Transverse colon (tissue), 4 donors: ENCODE results near the gene EPGN. TPM values are rescaled to one million over a fixed set of nuclear protein-coding genes. Genes with fewer than 3 reads are reported as not detected.

Experiments used
- DNase-seq: peaks from one replicate; pipeline ENCODE4 v3.0.0-alpha.2; 2019
- H3K27ac ChIP-seq, 4 donors: fragments of 200-600 bp; sonication (generic); 2 replicates each; pipeline ENCODE4 v1.5.1; 2016 to 2018; ENCODE audit warnings: inconsistent platforms in 4 of 4
- H3K27me3 ChIP-seq: fragments of 200-600 bp; sonication (generic); 2 replicates; pipeline ENCODE4 v1.5.1; 2017; ENCODE audit warnings: inconsistent platforms
- H3K36me3 ChIP-seq, 4 donors: fragments of 200-600 bp; sonication (generic); 2 replicates each; pipeline ENCODE4 v1.5.1; 2017 to 2019; ENCODE audit warnings: inconsistent platforms in 4 of 4
- H3K4me1 ChIP-seq, 4 donors: fragments of 200-600 bp; sonication (generic); 2 replicates each; pipeline ENCODE4 v1.5.1; 2017 to 2020; ENCODE audit warnings: inconsistent platforms in 4 of 4
- H3K4me3 ChIP-seq, 4 donors: fragments of 200-600 bp; sonication (generic); 1 replicate in 1 of 4; 2 replicates in 3 of 4; pipeline versions ENCODE4 v1.5.1 to v1.6.1; 2017 to 2019; ENCODE audit warnings: inconsistent platforms in 4 of 4
- H3K9me3 ChIP-seq, 2 donors: fragments of 200-600 bp; sonication (generic); 2 replicates each; pipeline ENCODE4 v1.5.1; 2017 to 2019; ENCODE audit warnings: inconsistent platforms in 2 of 2
- EP300 ChIP-seq: sonication (generic); formaldehyde crosslinking; IDR thresholded peaks from one replicate; pipeline ENCODE4 v1.6.1; 2017; ENCODE audit warnings: antibody characterized with exemption, low read depth
- POLR2A ChIP-seq: fragments of 450-650 bp; IDR thresholded peaks from one replicate; pipeline ENCODE4 v1.6.1; 2016; ENCODE audit warnings: antibody characterized with exemption, mild to moderate bottlenecking, moderate library complexity
- POLR2AphosphoS5 ChIP-seq, 3 donors: sonication (generic); formaldehyde crosslinking; IDR thresholded peaks; one replicate each; pipeline ENCODE4 v1.6.1; 2016; ENCODE audit warnings: antibody characterized with exemption in 3 of 3
- WGBS, 2 donors: methylation state at CpG; one replicate each; pipeline ENCODE4 v1.1.5; 2018; ENCODE audit warnings: low coverage in 1 of 2; 5-methylcytosine and 5-hydroxymethylcytosine counted together
- in situ Hi-C, 4 donors: fragments of 200-750 bp; cut with MboI; loops; one replicate each; pipeline versions ENCODE4 v1.15.0 to v1.15.1; 2017; ENCODE audit warnings: low sequenced_read_pairs in 3 of 4, low pct_ligation_motif_present in 1 of 4, low pct_unique_long_range_greater_than_20kb in 1 of 4
- intact Hi-C: fragments of 100-400 bp; cut with DNase I; formaldehyde crosslinking; loops from one replicate; pipeline ENCODE4 v1.15.1; 2023; ENCODE audit warnings: low total_unique reads
- total RNA-seq, 4 donors: library from RNA; depleted of rRNA; stranded (reverse); fragments of >200 nt; gene quantifications; one replicate each; pipeline ENCODE4 v1.1.0, GENCODE V29; 2016
- TF ChIP-seq, protein P1 (sequence below), 5 experiments: fragments of 200-600 bp in 3 of 5; fragments of 450-650 bp in 2 of 5; sonication (generic) in 3 of 5; IDR thresholded peaks; 1 replicate in 2 of 5; 2 replicates in 3 of 5; pipeline ENCODE4 v1.5.1; 2016 to 2017; ENCODE audit warnings: antibody characterized with exemption in 5 of 5, inconsistent platforms in 3 of 5, mild to moderate bottlenecking in 2 of 5, moderate library complexity in 1 of 5

EPGN gene
- total RNA-seq, 4 donors from 2014 or later = not detected

DNA sequence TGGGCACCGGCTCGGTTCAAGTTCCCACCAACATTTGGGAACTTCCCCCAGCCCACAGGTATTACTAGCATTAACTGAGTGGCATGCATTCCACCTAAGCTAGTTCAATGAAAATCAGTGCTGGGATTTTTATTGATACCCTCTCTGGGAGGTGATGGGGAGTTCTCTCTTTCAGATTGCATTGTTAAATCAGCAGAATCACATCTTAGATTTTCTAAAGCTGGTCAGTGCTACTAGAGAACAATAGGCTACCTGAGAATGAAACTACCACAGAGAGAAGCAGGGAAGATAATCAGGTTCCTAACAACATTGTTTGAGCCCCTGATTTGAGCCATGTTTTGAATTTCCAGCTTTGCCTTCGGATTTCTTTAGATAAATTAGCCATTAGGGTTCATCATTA is 16.0 kb downstream of the EPGN start:
- H3K27ac ChIP-seq = no peak overlapping the region
- TF ChIP-seq POLR2AphosphoS5 (IDR thresholded peaks at IDR 0.05) (no peak), POLR2A (no peak), EP300 (no peak)
- TF ChIP-seq, protein P1, sequence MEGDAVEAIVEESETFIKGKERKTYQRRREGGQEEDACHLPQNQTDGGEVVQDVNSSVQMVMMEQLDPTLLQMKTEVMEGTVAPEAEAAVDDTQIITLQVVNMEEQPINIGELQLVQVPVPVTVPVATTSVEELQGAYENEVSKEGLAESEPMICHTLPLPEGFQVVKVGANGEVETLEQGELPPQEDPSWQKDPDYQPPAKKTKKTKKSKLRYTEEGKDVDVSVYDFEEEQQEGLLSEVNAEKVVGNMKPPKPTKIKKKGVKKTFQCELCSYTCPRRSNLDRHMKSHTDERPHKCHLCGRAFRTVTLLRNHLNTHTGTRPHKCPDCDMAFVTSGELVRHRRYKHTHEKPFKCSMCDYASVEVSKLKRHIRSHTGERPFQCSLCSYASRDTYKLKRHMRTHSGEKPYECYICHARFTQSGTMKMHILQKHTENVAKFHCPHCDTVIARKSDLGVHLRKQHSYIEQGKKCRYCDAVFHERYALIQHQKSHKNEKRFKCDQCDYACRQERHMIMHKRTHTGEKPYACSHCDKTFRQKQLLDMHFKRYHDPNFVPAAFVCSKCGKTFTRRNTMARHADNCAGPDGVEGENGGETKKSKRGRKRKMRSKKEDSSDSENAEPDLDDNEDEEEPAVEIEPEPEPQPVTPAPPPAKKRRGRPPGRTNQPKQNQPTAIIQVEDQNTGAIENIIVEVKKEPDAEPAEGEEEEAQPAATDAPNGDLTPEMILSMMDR (IDR thresholded peaks at IDR 0.05) = no peak
- intact Hi-C loops (no loop called here), in situ Hi-C loops (loop anchor here in 2 of 4 donors (10.0 to 25.0 kb wide), 2 partner anchors 137 to 351 kb away; no protein-coding TSS in a partner anchor)
- H3K4me3 ChIP-seq = no peak overlapping the region
- no peaks in the 10 kb centered on the region for H3K27me3 ChIP-seq
- H3K9me3 ChIP-seq = no peaks in the 10 kb centered on the region
- no peak for DNase-seq
- H3K36me3 ChIP-seq = no peaks in the 10 kb centered on the region
- 71 to 75% methylated on average over 3 of the region's 3 CpGs for WGBS, 2 donors
- peaks cover 0 to 4% (median 0%) of the 10 kb centered on the region in 4 donors for H3K4me1 ChIP-seq

DNA sequence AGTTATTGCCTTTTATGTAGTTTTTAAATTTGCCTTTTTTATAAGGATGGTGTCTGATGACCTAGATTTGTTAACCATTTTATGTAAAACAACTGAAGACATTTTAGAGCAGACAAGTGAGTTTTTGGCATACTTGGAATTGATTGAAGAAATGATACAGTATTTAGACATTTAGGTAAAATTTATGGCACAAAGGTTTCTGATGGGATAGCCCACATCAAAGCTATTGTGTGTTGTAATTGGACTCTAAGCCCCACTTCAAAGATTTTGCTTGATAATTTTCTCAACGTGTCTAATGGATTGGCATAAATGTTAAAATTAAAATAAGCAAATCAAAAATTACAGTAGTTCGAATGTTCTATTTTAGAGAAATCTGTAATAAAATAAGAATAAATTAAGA is 17.6 kb downstream of the EPGN start:
- no peaks in the 10 kb centered on the region for H3K27me3 ChIP-seq
- H3K9me3 ChIP-seq = no peaks in the 10 kb centered on the region
- H3K4me3 ChIP-seq = no peak overlapping the region
- no peaks in the 10 kb centered on the region for H3K36me3 ChIP-seq
- H3K27ac ChIP-seq = no peak overlapping the region
- no peak for TF ChIP-seq POLR2AphosphoS5 (IDR thresholded peaks at IDR 0.05)
- no peak for TF ChIP-seq POLR2A
- TF ChIP-seq EP300 = no peak
- TF ChIP-seq, protein P1 (IDR thresholded peaks at IDR 0.05) = no peak
- WGBS, 2 donors = 74 to 86% methylated on average over 2 of the region's 2 CpGs
- no peak for DNase-seq
- in situ Hi-C loops = loop anchor here in 1 of 4 donors (10.0 kb wide), 1 partner anchor 349 kb away; no protein-coding TSS in a partner anchor
- intact Hi-C loops = no loop called here
- peaks cover 0 to under 1% (median 0%) of the 10 kb centered on the region in 4 donors for H3K4me1 ChIP-seq

DNA sequence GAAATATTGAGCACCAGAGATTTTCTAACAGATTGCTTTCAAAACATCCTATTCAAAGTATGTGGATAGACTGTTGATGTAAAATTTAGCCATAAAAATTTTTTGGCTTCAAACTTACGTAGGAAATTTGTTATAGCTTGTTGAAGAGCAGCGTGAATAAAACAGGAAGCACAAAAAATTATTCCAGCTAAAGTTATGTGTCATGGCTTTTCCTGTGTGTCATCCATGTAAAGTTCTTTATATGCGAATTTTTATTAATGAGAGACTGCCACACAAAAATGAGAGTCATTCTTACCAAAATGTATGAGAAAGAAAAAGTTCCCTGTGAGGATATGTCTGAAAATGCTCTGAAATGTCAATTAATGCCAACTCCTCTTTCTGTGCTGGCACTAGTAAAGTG is 19.5 kb downstream of the EPGN start:
- Histone ChIP-seq H3K4me3 (no peak overlapping the region), H3K36me3 (no peaks in the 10 kb centered on the region), H3K27me3 (no peaks in the 10 kb centered on the region), H3K4me1 (no peaks in the 10 kb centered on the region), H3K9me3 (no peaks in the 10 kb centered on the region), H3K27ac (no peak overlapping the region)
- TF ChIP-seq POLR2A (no peak), POLR2AphosphoS5 (IDR thresholded peaks at IDR 0.05) (no peak), EP300 (no peak)
- TF ChIP-seq, protein P1 (IDR thresholded peaks at IDR 0.05) = no peak
- DNase-seq = no peak
- 63 to 76% methylated on average over 3 of the region's 3 CpGs for WGBS, 2 donors
- intact Hi-C loops (no loop called here), in situ Hi-C loops (loop anchor here in 1 of 4 donors (10.0 kb wide), 1 partner anchor 347 kb away; no protein-coding TSS in a partner anchor)

DNA sequence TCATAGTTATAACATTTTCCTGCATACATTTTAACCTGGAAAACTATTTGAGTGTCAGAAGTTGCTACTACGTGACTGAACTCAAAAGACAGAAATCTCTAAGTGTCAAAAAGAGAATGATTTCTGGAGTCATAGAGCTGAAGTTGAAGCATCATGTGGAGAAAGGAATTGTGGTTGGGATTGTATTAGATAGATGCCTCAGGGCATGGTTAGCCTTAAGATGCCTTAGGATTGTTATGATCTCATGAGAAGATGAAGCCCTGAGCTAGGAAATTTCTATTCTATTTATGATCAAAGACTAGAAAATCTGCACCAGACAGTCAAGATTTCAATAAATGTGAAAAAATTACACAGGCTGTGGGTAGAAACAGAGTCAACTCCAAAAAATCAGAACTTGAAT is 20.2 kb downstream of the EPGN start:
- in situ Hi-C loops (loop anchor here in 1 of 4 donors (10.0 kb wide), 1 partner anchor 346 kb away; no protein-coding TSS in a partner anchor), intact Hi-C loops (no loop called here)
- Histone ChIP-seq H3K4me1 (no peaks in the 10 kb centered on the region), H3K27ac (no peak overlapping the region), H3K4me3 (no peak overlapping the region), H3K36me3 (no peaks in the 10 kb centered on the region), H3K27me3 (no peaks in the 10 kb centered on the region), H3K9me3 (no peaks in the 10 kb centered on the region)
- 82 to 100% methylated on average over 1 of the region's 1 CpG for WGBS, 2 donors
- DNase-seq = no peak
- TF ChIP-seq, protein P1 (IDR thresholded peaks at IDR 0.05) = no peak
- no peak for TF ChIP-seq POLR2AphosphoS5 (IDR thresholded peaks at IDR 0.05)
- no peak for TF ChIP-seq EP300
- TF ChIP-seq POLR2A = no peak
